Adrenal gland (tissue), 12 donors: ENCODE measurements around the gene TRPV2. TPM values are rescaled to one million over a fixed set of nuclear protein-coding genes. Genes with fewer than 3 reads are reported as not detected.

Experiments used
- DNase-seq, 7 donors: peaks; one replicate each; pipeline ENCODE4 v3.0.0-alpha.2; 2019 to 2020
- H3K27ac ChIP-seq, 5 donors: fragments of 200-600 bp; sonication (generic) in 4 of 5; 1 replicate in 3 of 5; 2 replicates in 2 of 5; pipeline versions ENCODE4 v1.5.1 to v1.8.0; 2016 to 2020; ENCODE audit warnings: mild to moderate bottlenecking in 1 of 5
- H3K27me3 ChIP-seq: fragments of 200-600 bp; 2 replicates; pipeline ENCODE4 v1.8.0; 2021
- H3K36me3 ChIP-seq, 2 donors: fragments of 200-600 bp; replicated peaks in 1 of 2; 1 replicate in 1 of 2; 2 replicates in 1 of 2; pipeline versions ENCODE4 v1.5.1 to v1.8.0; 2018 to 2022
- H3K4me1 ChIP-seq, 2 donors: fragments of 200-600 bp; replicated peaks in 1 of 2; 1 replicate in 1 of 2; 2 replicates in 1 of 2; pipeline versions ENCODE4 v1.5.1 to v1.8.0; 2018 to 2021
- H3K4me3 ChIP-seq, 4 donors: fragments of 200-600 bp; sonication (generic) in 3 of 4; one replicate each; pipeline ENCODE4 v1.5.1; 2016 to 2018
- H3K9me3 ChIP-seq, 3 donors: fragments of 200-600 bp; sonication (generic) in 1 of 3; replicated peaks in 1 of 3; 1 replicate in 2 of 3; 2 replicates in 1 of 3; pipeline versions ENCODE4 v1.5.1 to v1.8.0; 2016 to 2021
- POLR2A ChIP-seq, 2 donors: fragments of 450-650 bp; IDR thresholded peaks; one replicate each; pipeline ENCODE4 v1.6.1; 2017; ENCODE audit warnings: antibody characterized with exemption in 2 of 2, mild to moderate bottlenecking in 2 of 2, moderate library complexity in 1 of 2
- WGBS, 4 donors: extraction: QIAGEN DNeasy Blood & Tissue Kit in 2 of 4; methylation state at CpG; one replicate each; pipeline versions ENCODE4 v1.1.5 to v1.1.7; 2013 to 2017; 5-methylcytosine and 5-hydroxymethylcytosine counted together
- intact Hi-C, 2 donors: fragments of 100-400 bp; cut with DNase I; formaldehyde crosslinking; loops; one replicate each; pipeline versions ENCODE4 v1.14.1 to v1.15.0; 2022 to 2023
- polyA plus RNA-seq, 3 donors: library from polyadenylated mRNA; stranded (reverse); fragments of 200-250 nt in 2 of 3; fragments of 350-450 nt in 1 of 3; fragmentation: Illumina TruSeq in 1 of 3; extraction: RNeasy Lipid Tissue Mini Kit (QIAGEN cat#74804) in 1 of 3; gene quantifications; one replicate each; pipeline ENCODE4 v1.2.3, GENCODE V29; 2013 to 2014
- total RNA-seq, 9 donors: library from RNA; depleted of rRNA in 4 of 9; stranded (reverse); fragments of >200 nt in 4 of 9; fragments of 120-200 nt in 1 of 9; fragmentation: NEBNext Ultra II Directional in 1 of 9; extraction: Animal tissue kit (Norgen Biotek cat#: 25700) in 1 of 9; gene quantifications; one replicate each; pipeline versions ENCODE4 v1.1.0 to v1.2.4, GENCODE V29; 2013 to 2023
- TF ChIP-seq, protein P1 (sequence below), 6 experiments: fragments of 450-650 bp in 4 of 6; fragments of 200-600 bp in 2 of 6; sonication (generic) in 1 of 6; IDR thresholded peaks; 1 replicate in 5 of 6; 2 replicates in 1 of 6; pipeline versions ENCODE4 v1.5.1 to v1.8.0; 2016 to 2021; ENCODE audit warnings: antibody characterized with exemption in 6 of 6, mild to moderate bottlenecking in 2 of 6, moderate library complexity in 1 of 6
- donor health status: healthy with polysubstance abuse.
- donor health status: Bipolar disorder and iron deficiency.
- donor health status: DM: yes; HTN: yes; CAD: no.
- donor health status: DM: no; HTN: no; CAD: no.
- donor health status: DM: no; HTN: no; CAD: no.
- donor health status: DM: yes; HTN: yes; CAD: no.

Gene TRPV2
- total and polyA plus RNA-seq, 12 donors = 23.3 to 110 (median 50.6) TPM

DNA sequence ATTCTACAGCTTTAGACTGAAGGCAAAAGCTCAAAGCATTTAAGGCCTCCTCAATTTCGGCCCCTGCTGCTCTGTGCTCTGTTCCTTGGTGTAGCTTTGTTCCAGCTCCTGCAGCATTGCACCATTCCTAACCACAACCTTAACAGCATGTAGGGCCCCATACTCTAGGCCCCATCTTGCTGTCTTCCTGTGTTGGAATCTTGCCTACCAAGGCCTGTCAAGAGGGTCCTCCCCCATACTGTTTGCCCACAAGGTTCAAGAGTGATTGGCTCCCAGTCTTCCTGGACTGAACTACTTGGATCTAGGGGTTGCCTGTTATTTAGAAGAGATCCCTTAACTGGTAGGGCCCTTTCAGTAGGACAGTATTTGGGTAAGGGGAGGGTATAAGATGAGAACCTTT, 26.8 kb downstream of the TRPV2 start:
- Histone ChIP-seq H3K4me3 (no peak overlapping the region), H3K4me1 (peaks cover 18 to 69% of the 10 kb centered on the region in 2 donors), H3K27me3 (no peaks in the 10 kb centered on the region), H3K27ac (peak overlapping the region in 2 of 5 donors; percentile 73 to 91), H3K9me3 (no peaks in the 10 kb centered on the region), H3K36me3 (peaks cover 0 to 49% of the 10 kb centered on the region in 2 donors)
- 66 to 89% (median 81%) methylated on average over 1 of the region's 1 CpG for WGBS, 4 donors
- TF ChIP-seq POLR2A (IDR thresholded peaks at IDR 0.05) = no peak
- TF ChIP-seq, protein P1, sequence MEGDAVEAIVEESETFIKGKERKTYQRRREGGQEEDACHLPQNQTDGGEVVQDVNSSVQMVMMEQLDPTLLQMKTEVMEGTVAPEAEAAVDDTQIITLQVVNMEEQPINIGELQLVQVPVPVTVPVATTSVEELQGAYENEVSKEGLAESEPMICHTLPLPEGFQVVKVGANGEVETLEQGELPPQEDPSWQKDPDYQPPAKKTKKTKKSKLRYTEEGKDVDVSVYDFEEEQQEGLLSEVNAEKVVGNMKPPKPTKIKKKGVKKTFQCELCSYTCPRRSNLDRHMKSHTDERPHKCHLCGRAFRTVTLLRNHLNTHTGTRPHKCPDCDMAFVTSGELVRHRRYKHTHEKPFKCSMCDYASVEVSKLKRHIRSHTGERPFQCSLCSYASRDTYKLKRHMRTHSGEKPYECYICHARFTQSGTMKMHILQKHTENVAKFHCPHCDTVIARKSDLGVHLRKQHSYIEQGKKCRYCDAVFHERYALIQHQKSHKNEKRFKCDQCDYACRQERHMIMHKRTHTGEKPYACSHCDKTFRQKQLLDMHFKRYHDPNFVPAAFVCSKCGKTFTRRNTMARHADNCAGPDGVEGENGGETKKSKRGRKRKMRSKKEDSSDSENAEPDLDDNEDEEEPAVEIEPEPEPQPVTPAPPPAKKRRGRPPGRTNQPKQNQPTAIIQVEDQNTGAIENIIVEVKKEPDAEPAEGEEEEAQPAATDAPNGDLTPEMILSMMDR (IDR thresholded peaks at IDR 0.05) = no peak
- no peak for DNase-seq
- intact Hi-C loops = no loop called here

- Histone ChIP-seq H3K4me3 (no peak overlapping the region), H3K4me1 (peaks cover 18 to 69% of the 10 kb centered on the region in 2 donors), H3K36me3 (peaks cover 0 to 52% of the 10 kb centered on the region in 2 donors), H3K27ac (peak overlapping the region in 2 of 5 donors; percentile 73 to 74), H3K27me3 (no peaks in the 10 kb centered on the region), H3K9me3 (no peaks in the 10 kb centered on the region)
- TF ChIP-seq, protein P1 (IDR thresholded peaks at IDR 0.05) = no peak
- intact Hi-C loops = no loop called here
- DNase-seq = no peak
- 62 to 73% (median 65%) methylated on average over 6 to 7 of the region's 7 CpGs for WGBS, 4 donors
Observed at GRCh38 chr17:16442594-16443510, 27.5 kb downstream of the TRPV2 start.

- intact Hi-C loops = no loop called here
- no peaks in the 10 kb centered on the region for H3K9me3 ChIP-seq
- DNase-seq = no peak
- H3K36me3 ChIP-seq = peaks cover 0 to 52% of the 10 kb centered on the region in 2 donors
- no peak overlapping the region for H3K4me3 ChIP-seq
- TF ChIP-seq, protein P1 (IDR thresholded peaks at IDR 0.05) = no peak
- H3K27ac ChIP-seq = peak overlapping the region in 3 of 5 donors; percentile 33 to 74 (median 73)
- no peaks in the 10 kb centered on the region for H3K27me3 ChIP-seq
- WGBS, 4 donors = 78 to 84% (median 80%) methylated on average over 17 to 27 of the region's 27 CpGs
- H3K4me1 ChIP-seq = peaks cover 18 to 69% of the 10 kb centered on the region in 2 donors
Observed at GRCh38 chr17:16443511-16444257, 28.3 kb downstream of the TRPV2 start.

DNA sequence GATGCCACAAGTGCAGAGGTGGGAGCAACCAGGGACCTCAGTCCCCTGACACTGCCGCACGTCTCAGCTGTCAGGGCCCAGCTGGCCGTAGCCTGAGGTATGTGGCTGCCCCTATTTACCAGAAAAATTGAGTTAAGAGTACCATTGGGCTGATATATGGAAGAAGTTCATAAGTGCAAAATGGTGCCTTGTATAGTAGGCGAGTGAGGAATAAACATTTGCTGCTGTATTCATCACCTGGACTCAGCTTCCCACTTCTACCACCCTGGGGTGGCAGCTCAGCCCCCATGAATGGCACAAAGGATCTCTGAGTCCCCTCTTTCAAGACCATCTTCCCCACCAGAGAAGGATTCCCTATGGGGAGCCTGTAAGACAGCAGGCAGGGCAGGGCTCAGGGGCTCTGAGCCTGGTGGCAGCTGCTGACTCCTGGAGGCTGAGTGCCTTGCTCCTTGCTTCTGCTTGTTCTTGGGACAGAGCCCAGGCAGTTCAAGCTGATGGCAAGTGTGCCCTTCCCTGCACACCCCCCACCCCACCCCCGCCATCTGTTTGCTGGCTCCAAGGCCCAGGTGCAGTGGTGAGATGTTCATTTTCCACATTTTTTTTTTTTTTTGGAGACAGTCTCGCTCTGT, 29.0 kb downstream of the TRPV2 start:
- Histone ChIP-seq H3K9me3 (no peaks in the 10 kb centered on the region), H3K27ac (peak overlapping the region in 3 of 5 donors; percentile 33 to 74 (median 73)), H3K36me3 (peaks cover 0 to 52% of the 10 kb centered on the region in 2 donors), H3K27me3 (no peaks in the 10 kb centered on the region), H3K4me3 (no peak overlapping the region), H3K4me1 (peaks cover 18 to 74% of the 10 kb centered on the region in 2 donors)
- peak in 2 of 7 donors; percentile 55 to 56 for DNase-seq
- intact Hi-C loops = no loop called here
- 71 to 79% (median 76%) methylated on average over 6 of the region's 6 CpGs for WGBS, 4 donors
- no peak for TF ChIP-seq POLR2A (IDR thresholded peaks at IDR 0.05)
- TF ChIP-seq, protein P1 (IDR thresholded peaks at IDR 0.05) = no peak
